AG04450 (cell line): Measurements from ENCODE around the gene COG4. TPM values are rescaled to one million over a fixed set of nuclear protein-coding genes. Genes with fewer than 3 reads are reported as not detected.
"Not testable (repeated sequence)": the region's sequence is repeated elsewhere in the genome, so short reads cannot be mapped to it uniquely, and the experiment has no call there.

Source experiments
- CTCF ChIA-PET: fragments of 300-600, 350-600 bp; formaldehyde crosslinking; extraction: SDS; loops from one replicate; lab custom pipeline; 2022; ENCODE audit warnings: antibody characterized with exemption, inconsistent platforms; lab: Charles Lee
- POLR2A ChIA-PET: fragments of 350-600 bp; formaldehyde crosslinking; extraction: SDS; loops from one replicate; lab custom pipeline; 2021; ENCODE audit warnings: antibody characterized with exemption, inconsistent platforms; lab: Yijun Ruan, JAX
- DNase-seq: peaks from one replicate; pipeline ENCODE4 v3.0.0-alpha.2; 2011; ENCODE audit warnings: low read depth, low spot score
- H3K27ac ChIP-seq: one replicate; pipeline ENCODE4 v1.5.1; 2012; ENCODE audit warnings: low read depth, low read length, control low read depth
- H3K27me3 ChIP-seq: one replicate; pipeline ENCODE4 v1.6.0; 2012; ENCODE audit warnings: low read length; ENCODE audit not compliant: control insufficient read depth, insufficient read depth
- H3K4me3 ChIP-seq: 2 replicates; pipeline ENCODE4 v1.5.1; 2011; ENCODE audit warnings: mild to moderate bottlenecking, low read depth, low read length, control low read depth
- H3K9me3 ChIP-seq: 2 replicates; pipeline ENCODE4 v1.5.1; 2012; ENCODE audit warnings: low read length; ENCODE audit not compliant: control insufficient read depth, insufficient read depth
- polyA plus RNA-seq: library from polyadenylated mRNA; depleted of rRNA; stranded (reverse); fragments of >200 nt; gene quantifications from 2 replicates; pipeline ENCODE4 v1.2.3, GENCODE V29; 2011
- TF ChIP-seq, protein P1 (sequence below): IDR thresholded peaks from 2 replicates; pipeline ENCODE4 v1.5.1; 2011; ENCODE audit warnings: low read depth, low read length, control low read depth, inconsistent platforms

The COG4 gene
- polyA plus RNA-seq, 1 experiment, result 51.8 TPM

DNA sequence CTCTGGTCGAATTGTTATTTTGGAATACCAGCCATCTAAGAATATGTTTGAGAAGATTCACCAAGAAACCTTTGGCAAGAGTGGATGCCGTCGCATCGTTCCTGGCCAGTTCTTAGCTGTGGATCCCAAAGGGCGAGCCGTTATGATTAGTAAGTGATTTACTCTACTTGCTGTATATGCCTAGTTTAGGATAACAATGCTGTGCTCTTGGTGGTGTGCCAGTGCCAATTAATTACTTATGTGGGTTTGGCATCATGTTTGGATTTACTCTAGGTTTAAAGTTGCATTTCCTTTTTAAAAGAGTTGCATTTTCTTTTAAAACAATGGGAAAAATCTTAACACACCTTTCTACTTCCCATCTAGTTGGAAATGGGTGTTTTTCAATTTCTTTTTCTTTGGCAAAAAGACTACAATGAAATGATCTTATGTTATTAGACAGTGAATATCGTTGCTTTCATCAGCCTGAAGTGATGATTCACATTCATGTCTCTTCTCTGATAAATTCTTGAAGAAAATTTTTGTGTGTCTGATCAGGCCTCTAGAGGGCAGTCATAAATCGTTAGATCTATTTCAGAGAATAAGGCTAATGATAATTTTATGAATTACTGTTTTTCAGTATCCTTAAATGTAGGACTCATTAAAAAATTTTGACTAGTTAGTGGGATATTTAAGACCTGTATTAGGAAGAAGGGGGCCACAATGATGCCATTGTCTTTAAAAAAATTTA is 5.9 kb upstream of the COG4 start:
- CTCF ChIA-PET, result interaction anchor here (0.9 to 1.5 kb wide), 4 partner anchors 11 to 134 kb away, joined by 3 to 11 read pairs (median 4); no protein-coding TSS in a partner anchor
- POLR2A ChIA-PET, result no interaction called here
- Histone ChIP-seq H3K9me3 (no peaks in the 10 kb centered on the region), H3K4me3 (no peak overlapping the region; the same call in 1 of the 2 replicates), H3K27ac (peak overlapping the region; percentile 33), H3K27me3 (no peaks in the 10 kb centered on the region)
- TF ChIP-seq, protein P1, sequence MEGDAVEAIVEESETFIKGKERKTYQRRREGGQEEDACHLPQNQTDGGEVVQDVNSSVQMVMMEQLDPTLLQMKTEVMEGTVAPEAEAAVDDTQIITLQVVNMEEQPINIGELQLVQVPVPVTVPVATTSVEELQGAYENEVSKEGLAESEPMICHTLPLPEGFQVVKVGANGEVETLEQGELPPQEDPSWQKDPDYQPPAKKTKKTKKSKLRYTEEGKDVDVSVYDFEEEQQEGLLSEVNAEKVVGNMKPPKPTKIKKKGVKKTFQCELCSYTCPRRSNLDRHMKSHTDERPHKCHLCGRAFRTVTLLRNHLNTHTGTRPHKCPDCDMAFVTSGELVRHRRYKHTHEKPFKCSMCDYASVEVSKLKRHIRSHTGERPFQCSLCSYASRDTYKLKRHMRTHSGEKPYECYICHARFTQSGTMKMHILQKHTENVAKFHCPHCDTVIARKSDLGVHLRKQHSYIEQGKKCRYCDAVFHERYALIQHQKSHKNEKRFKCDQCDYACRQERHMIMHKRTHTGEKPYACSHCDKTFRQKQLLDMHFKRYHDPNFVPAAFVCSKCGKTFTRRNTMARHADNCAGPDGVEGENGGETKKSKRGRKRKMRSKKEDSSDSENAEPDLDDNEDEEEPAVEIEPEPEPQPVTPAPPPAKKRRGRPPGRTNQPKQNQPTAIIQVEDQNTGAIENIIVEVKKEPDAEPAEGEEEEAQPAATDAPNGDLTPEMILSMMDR, result peak; percentile 61
- no peak for DNase-seq

DNA sequence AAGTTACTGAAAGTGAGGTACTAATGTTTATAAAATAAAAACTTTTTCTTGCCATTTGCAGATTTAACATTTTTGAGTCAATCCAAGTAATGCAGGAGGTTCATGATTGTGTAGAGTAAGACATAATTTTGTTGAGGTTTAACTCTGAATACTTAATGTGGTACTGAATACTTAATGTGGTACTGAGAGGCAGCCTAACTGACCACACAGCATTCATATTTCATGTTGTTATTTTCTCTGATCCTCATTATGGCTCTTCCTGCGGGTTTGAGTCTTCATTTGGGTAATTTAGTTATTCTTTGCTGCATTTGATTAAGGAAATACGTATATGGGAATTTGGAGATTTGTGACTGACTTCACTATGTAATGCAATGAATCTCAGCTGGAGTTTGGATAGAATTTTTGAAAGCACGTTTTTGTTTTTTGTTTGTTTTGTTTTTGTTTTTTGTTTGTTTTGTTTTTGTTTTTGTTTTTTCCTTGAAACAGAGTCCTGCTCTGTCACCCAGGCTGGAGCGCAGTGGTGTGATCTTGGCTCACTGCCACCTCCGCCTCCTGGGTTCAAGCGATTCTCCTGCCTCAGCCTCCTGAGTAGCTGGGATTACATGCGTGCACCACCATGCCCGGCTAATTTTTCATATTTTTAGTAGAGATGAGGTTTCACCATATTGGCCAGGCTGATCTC is 4.1 kb upstream of the COG4 start:
- TF ChIP-seq, protein P1, result no peak
- Histone ChIP-seq H3K27ac (no peak overlapping the region), H3K4me3 (no peak overlapping the region), H3K9me3 (no peaks in the 10 kb centered on the region; the same call in 1 of the 2 replicates), H3K27me3 (no peaks in the 10 kb centered on the region)
- CTCF ChIA-PET, result no interaction called here
- POLR2A ChIA-PET, result interaction anchor here (0.7 kb wide), 1 partner anchor 13 kb away, joined by 8 read pairs; no protein-coding TSS in a partner anchor
- DNase-seq, result no peak

DNA sequence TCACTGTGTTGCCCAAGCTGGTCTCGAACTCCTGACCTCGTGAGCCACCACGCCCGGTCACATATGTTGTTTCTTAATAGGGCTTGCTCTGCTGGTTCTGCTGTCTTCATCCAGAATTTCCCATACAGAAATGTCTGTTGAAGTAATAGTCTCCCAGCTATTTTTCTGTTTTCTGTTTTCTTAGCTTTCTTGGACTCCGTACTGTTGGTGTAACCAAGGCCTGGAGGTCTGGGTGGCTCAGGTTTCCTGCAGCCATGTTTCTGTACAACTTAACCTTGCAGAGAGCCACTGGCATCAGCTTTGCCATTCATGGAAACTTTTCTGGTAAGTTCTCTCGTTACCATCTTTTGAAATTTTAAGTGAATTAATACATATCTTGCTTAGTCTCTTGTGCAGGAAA is 3.0 kb upstream of the COG4 start:
- ChIA-PET CTCF (interaction anchor here (0.6 to 1.1 kb wide), 3 partner anchors 128 to 245 kb away, joined by 3 to 4 read pairs (median 4); no protein-coding TSS in a partner anchor), POLR2A (no interaction called here)
- DNase-seq, result no peak
- Histone ChIP-seq H3K9me3 (no peaks in the 10 kb centered on the region; the same call in 1 of the 2 replicates), H3K27me3 (no peaks in the 10 kb centered on the region), H3K4me3 (peak overlapping the region; percentile 12; the same call in 1 of the 2 replicates), H3K27ac (no peak overlapping the region)
- TF ChIP-seq, protein P1, result no peak

DNA sequence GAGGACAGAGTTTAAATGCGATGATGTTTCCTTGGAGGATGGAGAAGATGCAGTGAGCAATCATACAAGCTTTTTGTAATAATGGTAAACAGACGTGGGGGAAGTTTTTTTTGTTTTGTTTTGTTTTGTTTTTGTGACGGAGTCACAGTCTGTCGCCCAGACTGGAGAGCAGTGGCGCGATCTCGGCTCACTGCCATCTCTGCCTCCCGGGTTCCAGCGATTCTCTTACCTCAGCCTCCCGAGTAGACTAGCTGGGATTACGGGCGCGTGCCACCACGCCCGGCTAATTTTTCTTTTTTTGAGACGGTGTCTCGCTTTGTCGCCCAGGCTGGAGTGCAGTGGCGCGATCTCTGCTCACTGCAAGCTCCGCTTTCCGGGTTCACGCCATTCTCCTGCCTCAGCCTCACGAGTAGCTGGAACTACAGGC is 1.1 kb upstream of the COG4 start:
- H3K27ac ChIP-seq, DNase-seq, H3K27me3 ChIP-seq, CTCF ChIA-PET, H3K9me3 ChIP-seq: not testable (repeated sequence)
- H3K4me3 ChIP-seq, result peak overlapping the region; percentile 98
- POLR2A ChIA-PET, result interaction anchor here (1.4 kb wide), 1 partner anchor 143 kb away, joined by 5 read pairs; no protein-coding TSS in a partner anchor

DNA sequence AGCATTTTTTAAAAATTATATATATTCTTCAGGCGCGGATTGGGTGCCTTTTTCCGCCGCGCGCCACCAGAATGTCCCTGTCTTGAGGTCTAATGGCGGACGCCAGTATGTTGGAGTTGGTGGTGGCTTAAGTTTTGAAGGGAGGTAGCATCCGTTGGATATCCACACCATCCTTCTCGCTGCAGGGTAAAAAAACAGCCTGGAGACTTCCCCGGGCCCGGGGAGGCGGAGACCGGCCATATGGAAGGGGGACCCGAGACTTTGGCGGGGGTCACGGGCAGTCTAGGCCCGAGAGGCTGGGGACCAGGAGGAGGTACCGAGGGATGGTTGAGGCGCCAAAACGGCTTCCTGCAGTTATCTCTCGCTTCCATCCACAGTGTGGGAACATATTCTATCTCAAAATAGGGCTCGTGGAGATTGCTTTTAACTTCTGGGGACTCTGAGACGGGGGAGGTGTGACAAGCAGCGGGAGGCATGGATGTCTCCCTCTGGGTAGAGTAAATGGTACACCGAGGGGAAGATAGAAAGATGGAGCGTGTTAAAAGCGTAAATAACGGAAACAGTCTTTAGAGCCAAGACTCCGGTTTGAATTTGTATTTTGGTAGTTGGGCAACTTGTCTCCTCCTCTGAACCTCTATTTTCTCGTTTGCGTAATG is 517 bp upstream of the COG4 start, which contains the start of gene SF3B3:
Gene SF3B3 (plus strand): TSS at position 74 of the 656 bp plus-strand sequence. CDS start 2,841 bp downstream, outside the sequence.
- no peaks in the 10 kb centered on the region for H3K27me3 ChIP-seq
- ChIA-PET CTCF (no interaction called here), POLR2A (interaction anchor here (0.7 to 1.1 kb wide), 3 partner anchors 53 to 143 kb away, joined by 4 to 6 read pairs (median 4); no protein-coding TSS in a partner anchor)
- DNase-seq, result no peak
- peak within 1 kb of the TSS; percentile 65 for H3K27ac ChIP-seq
- no peaks in the 10 kb centered on the region; the same call in 1 of the 2 replicates for H3K9me3 ChIP-seq
- H3K4me3 ChIP-seq, result peak within 1 kb of the TSS; percentile 98
- TF ChIP-seq, protein P1, result no peak
